Stimulated activated CD8-positive, alpha-beta memory T cell treated with anti-CD3 and anti-CD28 coated beads, Interleukin-4, amount 100 ng/mL, for 48 hours (primary cell): Measurements from ENCODE around the gene NDUFAF3.

Experiments
- DNase-seq: peaks from one replicate; pipeline ENCODE4 v3.0.0-alpha.2; 2020

NDUFAF3 gene

DNA sequence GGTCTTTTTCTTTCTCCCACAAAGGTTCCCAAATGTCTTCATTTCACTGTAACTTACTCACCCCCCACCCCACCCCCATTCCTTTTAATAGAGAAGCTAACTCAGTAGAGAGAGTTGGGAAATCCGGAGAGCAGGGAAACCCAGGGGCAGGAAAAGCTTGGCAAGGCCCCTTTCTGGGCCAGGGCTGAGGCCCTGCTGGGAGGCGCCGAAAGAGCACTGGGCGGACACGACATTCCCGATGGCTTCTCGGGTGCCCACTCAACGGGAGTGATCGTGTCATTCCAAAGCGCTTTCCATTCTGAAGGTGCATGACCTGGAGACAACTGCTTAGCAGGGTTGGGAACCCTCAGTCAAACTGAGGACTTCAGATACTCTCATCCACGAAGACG lies 2.0 kb upstream of the NDUFAF3 start:
- no peak for DNase-seq

DNA sequence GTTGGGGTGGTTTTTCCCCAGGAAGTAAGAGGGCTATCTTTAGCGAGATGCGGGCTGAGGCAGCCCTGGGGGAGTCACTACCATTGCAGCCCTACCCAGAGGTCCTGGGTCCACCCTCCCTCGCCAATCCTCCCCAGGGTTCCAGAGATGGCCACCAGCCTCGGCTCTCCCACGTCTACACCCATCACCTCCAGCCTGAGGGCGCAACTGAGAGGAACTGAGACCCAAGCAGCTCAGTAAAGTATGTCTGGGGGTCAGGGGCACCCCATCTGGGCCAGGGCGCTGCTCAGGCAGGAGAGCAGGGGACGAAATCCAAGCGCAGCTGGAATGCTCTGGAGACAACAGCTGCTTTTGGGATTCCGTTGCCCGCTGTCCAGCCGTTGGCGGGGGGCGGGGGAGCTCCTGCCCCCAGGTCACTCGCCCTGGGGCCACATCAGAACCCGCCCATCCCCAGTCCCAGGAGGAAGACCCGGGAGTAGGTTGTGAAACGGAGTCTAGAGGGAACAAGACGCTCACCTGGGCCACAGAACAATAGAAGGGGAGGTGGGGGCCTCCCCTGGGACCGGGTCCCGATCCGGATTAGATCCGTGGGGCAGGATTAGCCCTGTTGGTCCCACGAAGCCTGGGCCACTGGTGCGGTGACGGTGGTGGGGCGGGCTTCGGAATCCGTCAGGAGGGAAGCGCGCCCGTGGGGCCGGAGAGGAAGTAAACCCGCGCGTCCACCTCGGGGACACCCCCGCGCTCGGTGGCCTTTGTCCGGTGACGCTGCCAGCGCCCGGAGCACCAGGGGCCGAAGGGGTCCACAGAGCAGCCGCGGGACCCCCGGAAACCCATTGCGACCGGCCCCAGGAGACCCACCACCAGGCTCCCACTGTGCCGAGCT lies 1.4 kb upstream of the NDUFAF3 start:
- DNase-seq: no peak

DNA sequence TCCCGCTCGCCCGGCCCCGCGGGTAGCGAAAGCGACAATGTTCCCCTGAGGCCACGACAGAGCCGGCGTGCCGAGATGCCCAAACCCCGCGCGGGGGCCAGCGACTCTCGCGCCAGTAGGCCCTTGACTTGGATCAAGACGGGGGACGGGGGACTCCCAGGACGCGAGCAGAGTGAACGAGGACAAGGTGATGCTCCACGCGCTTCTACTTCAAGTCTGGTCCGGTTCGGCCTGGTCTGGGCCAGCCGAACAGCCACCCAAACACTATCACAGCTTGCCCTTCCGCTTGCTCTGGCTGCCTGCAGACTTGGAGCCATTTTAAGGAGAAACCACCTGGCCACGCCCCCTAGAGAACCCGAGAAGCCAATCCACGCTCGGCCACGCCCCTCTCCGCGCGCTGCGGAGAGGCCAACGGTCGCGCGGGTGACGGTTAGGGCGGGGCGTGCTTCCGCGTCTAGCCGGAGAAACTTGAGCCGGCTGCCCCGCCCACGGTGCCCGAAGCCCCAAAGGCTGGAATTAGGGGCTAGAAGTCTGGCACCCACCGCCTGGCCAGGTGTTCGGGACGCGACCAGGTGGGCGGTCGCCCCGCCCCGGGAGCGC lies 608 bp upstream of the NDUFAF3 start:
- DNase-seq: peak; percentile 99

DNA sequence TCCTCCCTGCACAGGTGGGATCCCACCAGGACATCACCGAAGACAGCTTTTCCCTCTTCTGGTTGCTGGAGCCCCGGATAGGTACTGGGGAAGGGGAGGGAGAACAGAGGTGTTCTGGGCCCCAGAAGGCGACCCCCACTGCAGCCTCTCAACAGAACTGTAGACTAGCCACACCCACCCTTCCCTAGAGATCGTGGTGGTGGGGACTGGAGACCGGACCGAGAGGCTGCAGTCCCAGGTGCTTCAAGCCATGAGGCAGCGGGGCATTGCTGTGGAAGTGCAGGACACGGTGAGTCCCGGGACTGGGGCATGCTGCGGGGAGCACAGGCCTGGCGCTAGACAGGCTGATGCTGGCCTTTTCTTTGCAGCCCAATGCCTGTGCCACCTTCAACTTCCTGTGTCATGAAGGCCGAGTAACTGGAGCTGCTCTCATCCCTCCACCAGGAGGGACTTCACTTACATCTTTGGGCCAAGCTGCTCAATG lies 809 bp downstream of the NDUFAF3 start:
- no peak for DNase-seq

DNA sequence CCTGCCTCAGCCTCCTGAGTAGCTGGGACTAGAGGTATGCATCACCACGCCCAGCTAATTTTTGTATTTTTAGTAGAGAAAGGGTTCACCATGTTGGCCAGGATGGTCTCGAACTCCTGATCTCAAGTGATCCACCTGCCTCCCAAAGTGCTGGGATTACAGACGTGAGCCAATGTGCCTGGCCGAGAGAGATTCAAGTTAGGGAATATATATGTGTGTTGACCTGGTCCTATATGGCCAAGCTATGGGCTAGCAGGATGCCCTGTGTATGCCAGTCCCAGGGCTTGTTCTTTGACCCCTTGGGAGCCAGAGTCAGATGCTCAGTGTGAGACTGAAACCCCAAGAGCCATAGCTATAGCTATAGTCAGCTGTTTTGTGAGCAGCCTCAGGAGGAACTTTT lies 1.9 kb downstream of the NDUFAF3 start:
- DNase-seq: no peak

DNA sequence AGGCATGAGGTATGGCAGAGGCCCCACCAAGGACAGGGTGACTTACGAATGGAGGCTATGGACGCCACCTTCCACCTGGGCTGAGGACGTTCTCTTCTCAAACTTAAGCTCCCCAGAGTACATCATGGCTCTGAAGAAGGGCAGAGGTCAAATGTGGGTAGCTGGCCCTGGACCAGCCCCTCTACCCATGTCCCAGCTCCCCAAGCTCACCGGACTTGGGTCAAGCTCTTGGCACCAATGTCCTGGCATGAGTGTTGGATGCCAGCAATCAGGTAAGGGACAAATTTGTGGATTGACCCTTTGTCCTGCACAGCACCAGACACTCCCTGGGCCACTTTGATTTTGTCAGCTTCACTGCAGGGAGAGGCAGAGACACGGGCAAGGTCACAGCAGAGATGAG lies 2.5 kb downstream of the NDUFAF3 start:
- no peak for DNase-seq

DNA sequence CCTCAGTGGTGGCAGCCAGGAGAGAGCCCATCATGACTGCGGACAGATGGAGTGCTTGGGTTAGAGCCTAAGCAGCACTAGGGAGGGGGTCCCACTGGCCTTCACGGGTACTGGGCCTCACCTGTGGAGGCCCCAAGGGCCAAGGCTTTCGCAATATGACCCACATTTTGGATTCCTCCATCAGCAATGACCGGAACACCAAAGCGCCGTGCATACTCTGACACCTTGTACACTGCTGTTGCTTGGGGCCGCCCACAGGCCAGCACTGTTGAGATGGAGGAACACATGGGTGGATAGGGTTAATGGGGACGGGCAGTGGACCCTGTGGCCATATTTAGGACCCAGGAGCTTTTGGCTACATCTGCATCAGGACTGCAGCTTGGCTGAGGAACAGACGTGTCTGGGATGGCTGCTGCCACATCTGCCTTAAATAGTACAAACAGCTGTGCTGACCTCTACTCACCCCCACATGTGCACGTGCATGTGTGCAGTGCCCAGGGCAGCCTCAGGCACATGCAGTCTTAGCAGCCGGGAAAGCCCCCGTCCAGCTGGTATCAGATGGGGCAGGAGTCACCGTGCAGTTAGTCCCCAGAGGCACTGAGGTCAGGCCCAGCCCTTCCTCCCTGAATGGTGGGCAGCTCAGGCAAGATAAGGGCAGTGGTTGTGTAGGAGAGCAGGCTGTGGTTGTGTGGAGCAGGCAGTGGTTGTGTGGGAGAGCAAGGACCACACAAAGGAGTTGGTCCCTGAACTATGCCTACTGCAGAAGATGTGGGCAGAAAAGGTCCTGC lies 3.3 kb downstream of the NDUFAF3 start:
- DNase-seq: no peak

DNA sequence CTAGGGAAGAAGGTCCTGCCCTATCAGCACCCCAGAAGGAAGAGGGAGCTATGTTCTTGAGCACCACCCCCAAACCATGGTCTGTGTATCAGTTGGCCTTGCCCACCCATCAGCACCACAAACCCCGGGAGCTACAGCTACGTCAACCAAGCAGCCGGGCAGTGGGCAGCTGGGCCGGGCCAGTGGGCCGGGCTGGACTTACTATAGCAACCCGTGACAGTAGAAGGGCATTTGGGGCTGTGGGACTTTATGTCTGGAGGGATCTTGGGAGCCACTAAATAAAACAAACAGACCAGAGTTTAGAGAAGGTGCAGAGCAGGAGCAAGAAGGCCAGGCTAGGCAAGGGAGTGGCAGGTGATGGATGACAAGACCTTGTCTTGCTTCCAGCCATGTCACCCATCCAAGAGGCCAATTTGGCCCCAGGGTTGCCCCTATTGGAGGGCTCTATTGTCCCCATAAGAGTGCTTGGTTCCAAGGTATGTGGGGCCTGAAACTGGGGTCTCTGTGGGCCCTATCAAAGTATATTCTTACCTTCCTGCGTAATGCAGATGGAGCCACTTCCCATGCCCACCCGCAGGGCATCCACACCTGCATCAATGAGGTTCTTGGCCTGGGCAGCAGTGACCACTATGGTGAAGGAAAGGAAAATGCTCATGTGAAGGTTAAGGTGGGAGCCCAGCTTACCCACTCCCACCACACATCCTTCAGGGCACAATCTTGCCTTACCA lies 4.0 kb downstream of the NDUFAF3 start:
- no peak for DNase-seq

DNA sequence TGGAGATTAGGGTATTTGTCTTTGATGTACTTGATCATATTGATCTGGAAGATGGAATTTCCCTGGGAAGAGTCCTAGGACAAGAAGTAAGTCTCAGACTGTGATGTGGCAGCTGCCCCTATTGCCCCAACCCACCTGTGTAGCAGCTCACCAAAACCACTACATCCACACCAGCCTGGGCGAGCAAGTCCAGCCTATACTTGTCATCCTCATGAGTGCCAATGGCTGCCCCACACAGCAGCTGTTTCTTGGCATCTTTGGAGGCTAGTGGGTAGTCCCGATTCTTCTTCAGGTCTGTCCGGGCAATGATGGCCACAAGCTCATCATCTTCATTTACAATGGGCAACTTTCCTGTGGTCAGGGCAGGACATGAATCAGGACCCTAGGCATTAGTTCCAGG lies 4.6 kb downstream of the NDUFAF3 start:
- no peak for DNase-seq

DNA sequence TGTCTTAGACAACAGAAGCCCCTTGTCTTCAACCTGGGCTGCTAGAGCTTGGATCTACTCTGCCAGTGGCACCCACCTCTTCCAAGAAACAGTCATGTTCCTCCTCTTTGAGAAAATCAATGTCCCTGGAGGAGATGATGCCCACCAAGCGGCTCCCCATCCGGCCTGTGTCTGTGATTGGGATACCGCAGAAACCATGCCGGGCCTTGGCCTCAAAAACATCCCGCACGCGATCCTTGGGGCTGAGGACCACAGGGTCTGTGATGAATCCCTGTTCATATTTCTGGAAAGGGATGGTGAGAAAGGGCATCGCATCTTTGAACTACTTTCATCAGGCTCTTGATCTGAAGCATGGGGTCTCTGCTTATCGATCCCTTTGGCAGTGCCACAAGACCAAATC lies 5.7 kb downstream of the NDUFAF3 start:
- DNase-seq: no peak

DNA sequence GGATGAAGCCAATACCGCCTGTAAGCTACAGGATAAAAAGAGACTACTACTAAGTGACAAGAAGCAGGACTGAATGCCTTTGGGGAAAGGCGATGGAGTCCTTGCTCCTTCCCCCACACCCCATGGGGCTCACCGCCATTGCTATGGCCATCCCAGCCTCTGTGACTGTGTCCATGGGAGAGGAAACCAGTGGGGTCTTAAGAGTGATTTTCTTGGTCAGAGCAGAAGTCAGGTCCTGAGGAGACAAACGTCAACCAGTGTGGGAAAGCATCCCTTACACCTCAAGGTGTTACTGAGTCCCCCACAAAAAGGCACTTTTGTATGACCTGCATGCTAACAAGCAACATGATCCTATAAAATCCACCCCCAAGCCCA lies 6.4 kb downstream of the NDUFAF3 start:
- DNase-seq: peak; percentile 26

DNA sequence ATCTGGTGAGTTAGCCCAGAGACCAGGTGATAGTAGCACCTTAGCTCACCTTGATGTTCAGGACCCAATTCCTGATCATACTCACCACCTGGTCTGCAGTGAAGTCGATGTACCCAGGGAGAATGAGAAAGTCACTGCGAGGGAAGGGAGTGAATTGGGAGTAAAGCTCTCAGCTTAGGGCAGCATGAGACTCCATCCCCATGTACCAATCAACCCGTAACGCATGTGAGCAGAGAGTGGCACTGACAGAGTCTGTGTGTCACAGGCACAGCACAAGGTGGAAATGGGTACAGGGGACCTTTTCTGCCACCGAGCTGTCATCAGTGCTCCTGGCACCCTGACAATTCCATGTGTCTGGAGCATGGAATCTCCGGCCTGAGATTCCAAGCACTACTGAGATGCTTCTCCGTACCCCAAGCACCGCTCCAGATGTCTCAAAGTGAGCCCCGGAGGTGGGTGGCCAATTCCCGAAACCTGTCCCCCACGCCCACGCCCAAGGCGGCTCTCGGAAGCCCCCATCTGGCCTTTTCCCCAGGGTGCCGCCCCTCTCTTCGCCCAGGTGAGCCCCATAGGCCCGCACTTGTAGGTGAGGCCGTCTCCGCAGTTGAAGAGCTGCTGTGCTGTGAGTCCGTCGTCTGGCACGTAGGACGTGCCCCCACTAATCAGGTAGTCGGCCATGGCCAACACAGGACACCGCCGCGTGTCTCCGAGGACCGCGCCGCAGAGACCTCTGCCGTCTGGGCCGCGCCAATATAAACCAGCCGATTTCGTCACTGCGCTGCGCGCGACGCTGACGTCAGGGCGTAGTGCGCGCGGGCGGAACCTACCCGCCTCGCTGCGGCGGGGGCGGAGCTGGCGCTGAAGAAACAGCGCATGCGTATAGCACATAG lies 7.0 kb downstream of the NDUFAF3 start, which contains the start of gene IMPDH2:
TSS of gene IMPDH2 (minus strand) at position 726 of the 890 bp plus-strand sequence. CDS start at position 678, 48 bp downstream.
- DNase-seq: peak; percentile 96

DNA sequence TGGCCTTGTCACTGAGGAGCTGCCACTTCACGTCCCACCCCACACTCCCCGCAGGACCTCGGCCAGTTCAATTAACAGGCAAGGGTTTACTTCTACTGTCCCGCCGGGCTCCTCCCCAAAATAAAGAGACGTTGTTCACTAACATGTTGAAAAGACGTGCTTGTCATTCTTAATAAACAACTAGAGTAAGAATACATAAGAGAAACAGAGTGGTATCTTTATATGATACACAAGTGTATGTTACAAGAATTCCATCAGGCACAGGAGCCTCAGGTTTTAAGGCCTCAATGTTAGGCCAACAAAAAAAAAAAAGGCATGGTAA lies 7.6 kb downstream of the NDUFAF3 start:
- no peak for DNase-seq

DNA sequence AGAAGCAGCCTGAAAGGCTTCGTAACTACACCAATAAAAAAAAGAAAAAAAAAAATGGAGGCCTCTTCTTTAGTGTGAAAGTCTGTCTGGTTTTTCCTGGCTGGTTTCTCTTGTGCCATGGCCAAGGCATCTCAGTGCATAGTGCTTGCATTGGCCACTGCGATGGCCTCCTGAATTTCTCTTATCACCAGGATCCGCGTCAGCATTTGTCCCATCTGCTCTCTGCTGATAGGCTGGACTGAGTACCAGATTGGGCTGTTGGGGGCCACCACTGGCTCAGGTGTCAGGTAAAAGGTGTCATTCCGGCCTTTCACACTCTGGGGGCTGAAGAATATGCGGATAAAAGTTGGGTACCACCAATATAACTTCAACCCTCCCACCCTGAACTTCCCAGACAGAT lies 8.4 kb downstream of the NDUFAF3 start:
- DNase-seq: no peak

DNA sequence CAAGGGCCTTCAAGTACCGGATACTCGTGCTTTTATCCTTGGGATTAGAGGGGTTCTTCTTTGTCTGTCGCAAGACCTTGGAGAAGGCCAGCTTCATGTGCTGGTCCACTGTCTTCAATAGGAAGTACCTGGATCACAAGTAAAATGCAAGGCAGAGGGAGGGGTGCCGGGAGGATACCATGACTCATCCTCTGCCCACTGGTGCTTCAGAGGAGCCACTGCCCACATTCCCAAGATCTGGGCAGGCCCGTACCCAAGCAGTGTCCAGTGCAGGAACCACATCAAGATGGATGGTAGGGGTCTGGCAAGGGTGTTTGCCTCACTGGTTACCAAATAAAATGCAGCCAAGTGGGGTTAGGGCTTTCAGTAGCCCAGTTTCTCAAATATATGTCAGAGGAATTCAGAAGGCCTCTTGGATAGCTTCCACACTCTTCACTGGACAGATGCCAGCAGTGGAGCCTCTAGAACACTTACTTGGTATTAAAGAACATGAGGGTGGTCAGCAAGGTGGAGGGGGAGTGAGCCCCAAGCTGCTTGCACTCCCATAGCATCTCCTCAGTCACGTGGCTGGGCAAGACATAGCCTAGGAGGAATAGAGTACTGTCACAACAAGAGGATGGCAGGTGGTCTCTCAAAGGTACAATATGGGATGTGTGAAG lies 10.9 kb downstream of the NDUFAF3 start:
- DNase-seq: no peak

DNA sequence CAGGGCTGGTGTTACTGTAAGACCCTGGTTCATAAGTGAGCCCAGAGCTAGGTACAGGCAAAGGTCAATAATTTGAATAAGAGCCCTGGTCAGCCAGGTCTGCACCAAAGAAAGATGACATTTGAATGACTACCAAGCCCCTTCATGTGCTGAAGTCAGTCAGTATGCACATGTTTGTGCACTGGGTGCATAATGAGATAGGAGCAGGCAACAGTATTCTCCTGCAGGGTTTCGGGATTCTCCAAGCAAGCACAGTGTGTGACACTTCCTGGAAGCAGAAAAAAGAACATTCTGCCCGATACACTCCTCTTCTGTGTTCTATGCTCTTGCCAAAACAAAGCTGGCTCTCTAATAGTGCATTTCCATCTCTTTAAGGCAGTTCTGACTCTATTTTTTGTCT lies 12.7 kb downstream of the NDUFAF3 start:
- no peak for DNase-seq

DNA sequence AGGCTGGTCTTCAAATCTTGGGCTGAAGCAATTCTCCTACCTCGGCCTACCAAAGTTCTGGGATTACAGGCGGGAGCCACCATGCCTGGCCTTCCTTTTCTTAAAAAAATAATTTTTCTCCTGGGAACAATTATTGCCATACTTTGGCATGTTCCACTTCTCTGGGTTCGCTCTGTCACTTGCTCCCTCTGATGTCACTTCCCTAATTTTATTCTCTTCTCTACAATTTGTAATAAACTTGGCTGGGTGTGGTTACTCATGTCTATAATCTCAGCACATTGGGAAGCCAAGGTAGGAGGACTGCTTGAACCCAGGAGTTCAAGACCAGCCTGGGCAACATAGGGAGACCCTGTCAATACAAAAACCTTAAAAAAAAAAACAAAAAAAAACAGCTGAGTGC lies 13.4 kb downstream of the NDUFAF3 start:
- no peak for DNase-seq

DNA sequence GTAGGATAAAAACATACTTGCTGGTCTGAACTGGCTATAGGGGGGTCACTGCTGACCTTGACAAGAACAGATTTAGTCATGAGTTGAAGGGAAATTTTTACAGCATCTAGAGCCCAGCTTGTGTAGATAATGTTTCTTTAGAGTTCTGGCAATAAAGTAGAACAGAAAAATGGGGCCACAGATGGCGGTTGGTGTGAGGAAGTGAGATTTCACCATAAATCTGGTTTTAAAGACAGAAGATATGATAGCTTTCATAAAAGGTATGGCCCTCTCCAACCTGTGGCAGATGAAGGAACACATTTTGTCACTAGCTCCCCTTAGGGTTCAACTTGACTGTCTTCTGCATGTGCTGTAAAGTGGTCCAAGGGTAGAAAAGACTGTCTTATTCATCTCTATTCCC lies 31.6 kb downstream of the NDUFAF3 start:
- no peak for DNase-seq

DNA sequence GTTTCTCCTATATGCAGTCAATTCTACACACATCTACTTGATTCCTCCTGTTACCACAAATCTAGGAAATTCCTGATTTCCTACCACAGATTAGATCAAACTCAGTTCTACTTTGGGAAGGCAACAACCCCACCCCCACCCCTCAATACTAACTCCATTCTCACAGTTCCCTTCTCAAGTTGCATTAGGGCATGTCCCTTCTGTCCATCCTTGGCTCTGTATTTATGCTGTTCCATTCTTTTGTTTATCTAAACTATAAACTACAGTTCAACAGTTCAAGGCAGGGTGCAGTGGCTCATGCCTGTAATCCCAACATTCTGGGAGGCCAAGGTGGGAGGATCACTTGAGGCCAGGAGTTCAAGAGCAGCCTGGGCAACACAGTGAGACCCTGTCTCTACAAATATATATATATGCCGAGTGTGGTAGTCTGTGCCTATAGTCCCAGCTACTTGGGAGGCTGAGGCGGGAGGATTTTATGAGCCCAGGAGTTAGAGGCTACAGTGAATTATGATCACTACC lies 32.5 kb downstream of the NDUFAF3 start:
- DNase-seq: no peak

DNA sequence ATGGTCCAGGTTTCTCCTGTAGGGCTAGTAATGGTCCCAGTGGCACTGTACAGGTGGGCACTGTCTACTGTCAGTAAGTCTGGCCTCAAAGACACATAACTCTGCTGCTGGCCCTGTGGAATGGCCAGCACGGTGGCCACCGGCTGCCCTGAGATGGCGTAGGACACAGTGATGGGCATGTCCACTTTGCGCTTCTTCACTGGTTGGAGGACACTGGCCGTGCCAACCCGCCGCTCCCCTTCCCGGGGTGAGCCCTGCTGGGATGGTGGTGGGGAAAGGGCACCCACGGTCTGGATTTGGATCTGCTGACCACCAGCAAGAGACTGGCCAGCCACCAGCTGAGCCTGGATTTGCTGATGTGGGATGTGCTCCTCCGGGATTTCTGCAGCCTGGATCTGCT lies 35.3 kb downstream of the NDUFAF3 start:
- no peak for DNase-seq

DNA sequence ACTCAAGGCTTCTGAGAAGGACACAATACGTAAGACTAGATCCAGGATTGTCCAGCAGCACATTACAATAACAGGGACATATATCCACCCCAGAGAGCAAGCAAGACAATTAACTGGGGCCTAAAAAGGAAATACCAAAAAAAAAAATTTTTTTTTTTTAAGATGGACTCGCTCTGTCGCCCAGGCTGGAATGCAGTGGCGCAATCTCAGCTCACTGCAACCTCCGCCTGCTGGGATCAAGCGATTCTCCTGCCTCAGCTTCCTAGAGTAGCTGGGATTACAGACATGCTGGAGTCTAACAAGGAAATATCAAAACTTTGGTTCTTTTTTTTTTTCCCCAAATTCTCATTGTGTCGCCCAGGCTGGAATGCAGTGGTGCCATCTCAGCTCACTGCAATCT lies 36.1 kb downstream of the NDUFAF3 start:
- DNase-seq: no peak
